Stimulated activated CD8-positive, alpha-beta memory T cell treated with anti-CD3 and anti-CD28 coated beads, Interleukin-4, amount 100 ng/mL, for 1 hour (primary cell): Measurements from ENCODE around the gene KANSL1.

Experiments
- DNase-seq, 2 donors: peaks; one replicate each; pipeline ENCODE4 v3.0.0-alpha.2; 2020; ENCODE audit warnings: low read depth in 2 of 2, low spot score in 1 of 2

Gene KANSL1

GRCh38 chr17:46082257-46082656 is 111.0 kb downstream of the KANSL1 start:
- DNase-seq, result no peak

GRCh38 chr17:46081018-46081320 is 112.3 kb downstream of the KANSL1 start:
- DNase-seq, result no peak

GRCh38 chr17:46080118-46081017 is 112.9 kb downstream of the KANSL1 start:
- no peak for DNase-seq

DNA sequence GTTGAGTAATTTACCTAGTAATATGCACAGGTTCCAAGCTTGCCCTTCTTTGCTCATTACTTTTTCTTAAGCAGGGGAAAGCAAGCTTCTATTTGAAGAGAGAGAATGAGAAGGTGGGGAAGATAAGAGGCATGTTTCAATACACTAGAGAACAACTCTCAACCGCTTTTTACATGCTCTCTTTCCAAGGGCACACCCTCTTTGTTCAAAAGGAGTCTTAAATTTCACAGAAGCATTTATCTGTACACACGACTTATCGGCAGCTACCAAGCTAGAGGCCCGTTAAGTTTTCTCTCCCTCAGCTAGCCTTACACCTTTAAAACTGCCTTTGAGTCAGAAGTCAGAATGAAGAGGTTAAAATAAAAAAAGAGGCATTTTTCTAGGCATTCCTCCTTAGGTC is 114.6 kb downstream of the KANSL1 start:
- no peak for DNase-seq

DNA sequence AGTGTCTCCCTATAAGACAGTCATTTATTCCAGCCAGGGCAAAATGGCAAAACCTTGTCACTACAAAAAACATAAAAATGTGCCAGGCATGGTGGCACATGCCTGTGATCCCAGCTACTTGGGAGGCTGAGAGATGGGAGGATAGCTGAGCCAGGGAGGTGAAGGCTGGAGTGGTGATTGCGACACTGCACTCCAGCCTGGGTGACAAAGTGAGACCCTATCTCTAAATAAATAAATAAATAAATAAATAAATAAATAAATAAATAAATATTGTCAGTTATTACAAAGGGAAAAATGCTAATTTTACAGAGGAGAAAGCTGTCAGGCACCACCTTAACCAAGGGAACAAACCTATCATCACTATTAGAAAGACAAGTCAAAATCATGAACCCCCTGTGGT is 118.7 kb downstream of the KANSL1 start:
- no peak for DNase-seq

DNA sequence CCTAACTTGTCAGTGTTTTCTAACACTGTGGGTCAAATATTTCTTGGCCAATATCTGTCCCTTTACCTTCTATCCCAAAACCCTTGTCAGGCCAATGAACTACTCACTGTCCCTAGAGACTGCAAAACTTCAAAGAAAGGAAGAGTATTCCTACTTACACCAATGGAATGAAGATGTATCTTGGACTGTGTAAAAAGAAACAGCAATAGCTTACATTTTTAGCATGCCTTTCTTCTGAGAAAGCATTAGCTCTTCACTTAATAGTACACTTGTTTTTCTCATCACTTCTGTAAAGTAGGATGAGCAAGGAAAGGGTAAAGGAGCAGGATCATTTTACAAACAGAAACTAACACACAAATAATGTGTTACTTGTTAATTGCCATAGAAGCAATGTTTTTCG is 120.2 kb downstream of the KANSL1 start:
- no peak for DNase-seq

- no peak for DNase-seq
These were observed 121.4 kb downstream of the KANSL1 start for GRCh38 chr17:46071796-46072195.

DNA sequence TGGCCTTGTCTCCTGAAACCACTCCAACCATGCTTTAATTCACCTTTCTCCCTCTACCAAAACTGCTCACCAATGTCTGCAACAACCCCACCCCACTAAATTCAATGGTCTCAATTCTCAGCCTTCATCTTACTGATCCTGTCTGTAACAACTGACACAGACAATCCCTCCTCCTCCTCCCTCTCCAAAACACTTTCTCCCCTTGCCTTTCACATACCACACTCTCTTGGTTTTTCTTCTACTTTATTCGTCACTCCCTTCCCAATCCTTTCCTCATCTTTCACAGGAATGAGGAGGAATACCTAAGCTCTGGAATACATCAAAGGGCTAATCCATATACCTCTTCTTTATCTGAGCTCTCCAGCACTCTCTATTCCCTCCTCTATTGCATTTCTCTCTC is 128.8 kb downstream of the KANSL1 start:
- DNase-seq, result no peak

DNA sequence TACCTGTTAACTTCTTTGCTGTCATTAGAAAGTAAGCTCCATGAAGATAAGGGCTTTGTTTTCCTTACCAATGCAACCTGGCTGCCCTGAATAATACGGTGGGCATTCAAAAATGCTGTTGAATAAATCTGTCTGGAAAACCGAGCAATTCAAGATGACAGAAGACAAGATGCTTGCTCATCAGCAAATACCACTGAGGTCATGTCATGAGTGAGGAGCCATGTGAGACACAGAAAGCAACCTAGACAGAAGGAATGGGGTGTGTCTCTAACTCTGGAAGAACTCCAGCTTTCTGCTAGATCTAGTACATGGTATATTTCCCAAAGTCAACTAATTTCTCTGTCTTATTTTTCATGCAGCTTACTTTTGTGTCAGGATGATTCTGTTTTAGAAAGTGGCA is 130.0 kb downstream of the KANSL1 start:
- no peak for DNase-seq

- no peak for DNase-seq
These were observed 131.8 kb downstream of the KANSL1 start for GRCh38 chr17:46061435-46061834.

GRCh38 chr17:46060461-46060860 is 132.8 kb downstream of the KANSL1 start:
- DNase-seq, result no peak

DNA sequence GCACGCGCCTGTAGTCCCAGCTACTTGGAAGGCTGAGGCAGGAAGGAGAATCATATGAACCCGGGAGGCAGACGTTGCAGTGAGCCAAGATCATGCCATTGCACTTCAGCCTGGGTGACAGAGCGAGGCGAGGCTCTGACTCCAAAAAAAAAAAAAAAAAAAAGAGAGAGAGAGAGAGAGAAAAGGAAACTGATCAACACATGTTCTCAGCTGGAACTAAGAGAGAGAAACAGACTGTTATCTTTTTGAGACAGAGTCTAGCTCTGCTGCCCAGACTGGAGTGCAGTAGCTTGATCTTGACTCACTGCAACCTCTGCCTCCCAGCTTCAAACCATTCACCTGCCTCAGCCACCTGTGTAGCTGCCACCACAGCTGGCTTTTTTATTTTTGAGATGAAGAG is 133.7 kb downstream of the KANSL1 start:
- no peak for DNase-seq

DNA sequence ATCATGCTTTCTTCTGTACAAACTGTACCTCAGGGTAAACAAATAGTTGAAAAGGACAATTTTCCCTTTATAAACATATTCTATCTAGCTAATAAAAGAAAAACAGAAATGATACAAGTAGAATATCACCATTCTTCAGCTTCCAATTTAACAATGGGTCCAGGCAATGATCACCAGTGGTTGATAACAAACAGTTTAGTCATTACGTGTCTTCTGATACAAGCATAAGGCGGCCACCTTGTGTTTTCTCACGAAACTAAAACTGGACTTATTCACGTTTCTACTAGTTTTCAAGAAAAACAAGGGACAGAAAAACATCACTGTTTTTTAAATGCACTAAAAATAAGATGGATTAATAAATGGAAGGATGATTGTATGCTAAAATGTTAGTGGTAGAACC is 135.9 kb downstream of the KANSL1 start:
- no peak for DNase-seq

DNA sequence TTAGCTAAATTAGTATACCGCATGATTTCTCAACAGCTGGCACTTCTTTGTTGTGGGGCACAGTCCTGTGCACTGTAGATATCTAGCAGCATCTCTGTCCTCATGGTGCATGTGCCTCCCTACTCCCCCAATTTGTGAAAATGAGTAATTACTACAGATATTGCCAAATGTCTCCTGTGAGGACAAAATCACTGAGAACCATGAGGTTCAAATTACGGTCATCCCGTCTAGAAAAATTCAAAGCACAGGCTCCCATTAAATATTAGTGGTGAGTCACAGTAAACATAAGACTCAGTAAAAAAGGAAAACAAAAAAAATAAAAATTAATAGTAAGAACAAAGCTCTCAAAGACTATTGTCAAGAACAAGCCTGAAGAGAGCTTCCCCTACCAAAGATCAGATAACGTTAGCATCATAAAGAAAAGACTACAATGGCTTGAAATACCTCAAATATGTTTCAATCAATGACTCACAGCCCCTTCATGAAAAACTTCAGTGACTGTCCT is 136.4 kb downstream of the KANSL1 start:
- no peak for DNase-seq

GRCh38 chr17:46053911-46054534 is 139.2 kb downstream of the KANSL1 start:
- DNase-seq, result no peak

DNA sequence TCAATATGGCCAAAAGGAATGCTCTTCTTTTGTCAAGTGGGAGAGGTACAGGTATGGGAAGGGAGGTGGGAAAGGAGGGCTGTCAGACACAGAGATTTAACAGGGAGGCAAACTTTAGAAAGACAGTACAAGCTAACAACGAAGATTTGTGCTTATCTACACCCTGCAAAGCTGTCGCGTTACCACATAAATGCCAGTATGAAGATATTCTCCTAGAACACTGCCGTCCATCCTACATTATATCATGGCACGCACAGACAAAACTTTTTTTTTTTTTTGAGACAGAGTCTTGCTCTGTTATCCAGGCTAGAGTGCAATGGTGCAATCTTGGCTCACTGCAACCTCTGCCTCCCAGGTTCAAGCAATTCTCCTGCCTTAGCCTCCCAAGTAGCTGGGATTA is 143.6 kb downstream of the KANSL1 start:
- no peak for DNase-seq

GRCh38 chr17:46047856-46048255 is 145.4 kb downstream of the KANSL1 start:
- no peak for DNase-seq

DNA sequence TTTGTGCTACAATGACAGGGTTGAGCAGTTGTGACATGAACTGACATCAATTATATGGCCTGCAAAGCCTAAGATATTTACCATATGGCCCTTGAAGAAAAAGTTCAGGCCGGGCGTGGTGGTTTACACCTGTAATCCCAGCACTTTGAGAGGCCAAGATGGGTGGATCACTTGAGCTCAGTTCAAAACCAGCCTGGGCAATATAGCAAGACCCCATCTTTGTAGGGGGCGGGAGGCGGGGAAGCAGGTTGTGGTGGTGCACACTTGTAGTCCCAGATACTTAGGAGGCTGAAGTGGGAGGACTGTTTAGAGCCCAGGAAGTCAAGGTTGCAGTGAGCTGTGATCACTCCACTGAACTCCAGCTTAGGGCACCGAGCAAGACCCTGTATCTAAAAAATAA is 145.8 kb downstream of the KANSL1 start:
- DNase-seq, result no peak

DNA sequence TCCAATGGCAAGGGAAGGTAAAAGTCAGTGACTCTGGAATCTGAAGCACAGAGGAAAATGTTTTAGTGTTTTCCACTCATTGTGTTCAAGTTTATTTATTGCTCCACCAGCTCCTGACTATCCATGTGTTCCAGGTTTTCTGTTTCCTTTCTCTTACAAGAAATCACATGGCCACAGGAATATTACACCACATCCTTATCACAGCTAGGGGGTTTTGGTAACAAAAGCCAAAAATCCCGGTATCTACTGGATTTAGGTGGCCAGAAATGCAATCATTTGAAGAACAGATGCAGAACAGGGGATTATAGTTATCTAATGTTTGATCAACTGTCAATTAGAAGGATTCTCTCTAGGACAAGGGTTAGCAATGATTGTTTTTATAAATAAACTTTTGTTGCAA is 146.3 kb downstream of the KANSL1 start:
- no peak for DNase-seq

DNA sequence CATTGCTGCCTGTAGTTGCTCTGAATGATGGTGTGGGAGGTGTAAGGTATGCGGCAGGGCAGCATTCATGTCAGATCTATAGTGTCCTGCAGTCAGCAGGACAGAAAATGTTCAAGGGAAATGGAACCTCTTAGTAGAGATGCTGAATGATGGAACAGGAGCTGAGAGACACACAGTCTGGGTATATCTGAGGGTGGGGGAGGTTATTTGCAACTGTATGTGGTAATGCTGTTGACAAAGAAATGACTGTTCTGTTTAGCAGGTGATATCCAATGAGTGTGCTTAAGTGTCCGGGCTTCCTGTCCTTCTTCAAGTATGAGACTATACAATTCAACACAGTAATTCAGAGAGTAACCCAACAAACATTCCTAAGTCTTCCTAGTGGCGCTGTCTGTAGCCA is 147.6 kb downstream of the KANSL1 start:
- DNase-seq, result no peak

DNA sequence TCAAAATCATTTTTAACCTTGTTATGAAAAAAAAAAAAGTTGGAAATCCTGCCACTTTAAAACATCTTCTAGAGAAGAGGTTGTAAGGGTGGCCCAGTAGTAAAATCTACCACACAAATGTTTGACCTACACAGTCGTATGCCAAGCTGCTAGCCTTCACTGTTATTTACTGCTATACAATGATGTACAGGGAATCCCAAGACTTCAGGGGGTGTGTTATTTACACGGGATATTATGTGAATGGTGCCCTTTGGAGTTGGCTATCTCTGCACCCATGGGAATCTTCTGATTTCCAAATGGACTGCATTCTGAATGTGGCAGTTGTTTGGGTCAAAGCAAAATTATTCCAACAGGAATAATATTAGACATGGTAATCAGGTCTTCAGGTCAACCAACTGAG is 148.2 kb downstream of the KANSL1 start:
- DNase-seq, result no peak

- DNase-seq, result peak; percentile 7 to 23
These were observed 148.8 kb downstream of the KANSL1 start for GRCh38 chr17:46044286-46044928.
